GM18873 (cell line): ENCODE measurements around the gene SMAD6.

Experiments used
- ATAC-seq: cut with Tn5 transposase; IDR thresholded peaks from one replicate; pipeline ENCODE4 v1.9.1; 2021; ENCODE audit warnings: mild to moderate bottlenecking, moderate library complexity, moderate number of reproducible peaks; ENCODE audit not compliant: unreplicated experiment, low FRiP score

SMAD6 gene

DNA sequence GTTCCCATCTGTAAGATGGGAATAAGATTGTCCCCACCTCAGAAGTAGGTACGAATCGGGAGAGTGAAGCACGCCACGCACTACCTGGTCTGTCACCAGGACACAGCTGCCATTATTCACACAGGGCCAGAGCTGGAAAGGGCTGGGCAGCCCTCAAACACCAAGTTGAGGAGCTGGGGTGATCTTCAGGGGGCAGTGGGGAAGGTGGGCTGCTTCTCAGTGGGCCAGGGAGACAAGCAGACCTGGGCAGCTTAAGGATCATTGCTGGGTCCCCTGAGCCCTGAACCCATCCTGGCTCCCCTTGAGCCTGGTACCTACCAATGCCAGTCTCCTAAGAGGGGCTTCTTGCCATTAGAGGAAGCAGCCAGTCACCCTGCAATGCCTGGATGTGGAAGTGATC is 82.1 kb downstream of the SMAD6 start:
- ATAC-seq: no peak

DNA sequence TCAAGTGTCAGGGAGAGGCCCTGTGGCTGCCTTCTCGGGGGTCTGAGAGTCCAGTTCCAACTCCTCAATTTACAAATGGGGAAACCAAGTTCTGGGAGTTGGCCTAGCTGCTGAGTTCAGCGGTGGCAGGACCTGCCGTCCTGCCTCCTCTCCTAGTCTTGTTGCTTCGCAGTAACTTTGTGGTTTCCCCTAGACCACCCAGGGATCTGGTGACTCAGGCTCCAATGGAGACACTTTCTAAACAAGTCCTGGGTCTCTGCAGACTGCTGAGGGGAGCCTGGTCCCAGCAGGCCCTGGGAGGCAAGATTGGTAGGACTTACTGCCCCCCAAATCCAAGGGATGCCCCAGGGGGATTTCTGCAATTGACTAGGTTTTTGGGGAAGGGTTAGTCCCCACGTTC is 83.6 kb downstream of the SMAD6 start:
- ATAC-seq: no peak

DNA sequence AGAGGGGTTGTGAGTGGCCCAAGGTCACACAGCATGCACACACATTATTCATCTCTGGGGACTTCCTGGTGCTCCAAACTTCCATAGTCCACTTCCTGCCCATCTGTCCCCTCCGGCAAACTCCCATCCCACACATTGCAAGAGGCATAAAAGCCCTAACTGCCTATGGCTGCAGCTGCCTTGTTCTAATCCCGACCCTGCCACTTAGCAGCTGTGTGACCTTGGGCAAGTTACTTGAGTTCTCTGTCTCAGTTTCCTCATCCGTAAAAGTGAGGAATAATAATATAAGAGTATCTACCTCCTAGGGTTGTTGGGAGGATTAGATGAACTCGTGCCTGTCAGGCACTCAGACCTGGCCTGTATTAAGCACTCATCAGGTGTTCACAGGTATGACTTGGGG is 84.2 kb downstream of the SMAD6 start:
- ATAC-seq: no peak

DNA sequence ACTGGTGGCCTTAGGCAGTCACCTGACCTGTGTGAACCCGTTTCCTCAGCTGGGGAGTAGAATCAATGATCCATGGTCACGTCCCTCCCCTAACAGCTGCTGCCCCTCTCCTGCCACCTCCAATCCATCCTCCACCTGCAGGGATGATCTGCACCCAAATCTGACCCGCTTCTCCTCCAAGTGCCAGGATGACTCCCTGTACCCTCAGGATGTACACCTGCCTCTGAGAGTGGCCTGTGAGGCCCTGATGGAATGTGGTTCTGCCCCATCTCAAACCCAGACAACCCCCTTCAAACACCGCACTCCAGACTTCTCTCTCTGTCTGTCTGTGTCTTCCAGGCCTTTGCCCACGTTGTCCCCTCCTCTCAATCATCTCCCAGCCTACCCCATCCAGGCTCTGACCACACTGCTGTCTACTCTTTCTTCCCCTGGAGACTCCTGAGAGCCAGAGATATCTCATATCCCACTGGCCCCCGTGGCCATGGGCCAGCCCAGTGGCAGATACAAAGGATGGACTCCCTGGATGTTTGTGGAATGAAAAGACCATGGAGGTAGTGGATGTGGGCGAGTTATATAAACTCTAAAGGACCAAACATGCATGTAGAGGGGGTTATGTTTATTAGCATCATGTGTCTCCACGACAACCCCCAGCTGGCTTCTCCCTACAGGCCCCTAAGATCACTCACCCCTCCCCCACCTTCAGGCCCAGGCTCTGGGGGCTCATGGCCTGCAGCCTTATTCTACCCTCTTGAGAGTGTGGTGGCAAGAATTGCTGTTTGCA is 84.9 kb downstream of the SMAD6 start:
- no peak for ATAC-seq

DNA sequence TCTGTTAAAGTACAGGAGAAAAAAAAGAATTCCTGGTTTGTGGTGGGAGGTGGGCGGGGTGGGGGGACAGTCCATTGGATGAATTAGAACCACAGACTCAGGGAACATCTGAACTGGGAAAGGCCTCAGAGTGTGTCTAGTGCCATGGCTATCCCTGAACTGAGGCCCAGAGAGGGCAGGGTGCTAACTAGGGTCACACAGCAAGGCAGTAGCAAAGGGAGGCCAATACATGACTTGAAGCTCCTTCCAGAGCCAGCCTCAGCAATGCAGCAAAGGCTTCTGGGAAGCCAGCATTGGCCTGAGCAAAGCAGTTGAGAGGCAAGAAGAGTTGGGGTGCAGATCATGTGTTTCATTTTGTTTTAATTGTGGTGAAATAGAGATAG is 85.4 kb downstream of the SMAD6 start:
- ATAC-seq: no peak

DNA sequence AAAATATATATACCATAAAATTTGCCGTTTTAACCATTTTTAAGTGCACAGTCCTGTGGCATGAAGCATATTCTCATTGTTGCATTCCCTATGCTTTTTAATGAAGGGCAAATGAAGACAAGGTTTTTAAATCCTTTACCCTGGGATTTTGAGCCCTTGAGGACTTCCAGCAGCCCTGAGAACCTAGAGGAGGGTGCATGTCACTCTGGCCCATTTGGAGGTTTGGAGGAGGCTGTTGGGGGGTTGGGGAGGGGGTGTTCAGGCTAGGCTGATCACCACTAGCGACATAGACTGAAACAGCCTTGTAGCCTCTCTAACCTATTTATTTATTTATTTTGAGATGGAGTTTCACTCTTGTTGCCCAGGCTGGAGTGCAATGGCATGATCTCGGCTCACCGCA is 86.0 kb downstream of the SMAD6 start:
- ATAC-seq: no peak

DNA sequence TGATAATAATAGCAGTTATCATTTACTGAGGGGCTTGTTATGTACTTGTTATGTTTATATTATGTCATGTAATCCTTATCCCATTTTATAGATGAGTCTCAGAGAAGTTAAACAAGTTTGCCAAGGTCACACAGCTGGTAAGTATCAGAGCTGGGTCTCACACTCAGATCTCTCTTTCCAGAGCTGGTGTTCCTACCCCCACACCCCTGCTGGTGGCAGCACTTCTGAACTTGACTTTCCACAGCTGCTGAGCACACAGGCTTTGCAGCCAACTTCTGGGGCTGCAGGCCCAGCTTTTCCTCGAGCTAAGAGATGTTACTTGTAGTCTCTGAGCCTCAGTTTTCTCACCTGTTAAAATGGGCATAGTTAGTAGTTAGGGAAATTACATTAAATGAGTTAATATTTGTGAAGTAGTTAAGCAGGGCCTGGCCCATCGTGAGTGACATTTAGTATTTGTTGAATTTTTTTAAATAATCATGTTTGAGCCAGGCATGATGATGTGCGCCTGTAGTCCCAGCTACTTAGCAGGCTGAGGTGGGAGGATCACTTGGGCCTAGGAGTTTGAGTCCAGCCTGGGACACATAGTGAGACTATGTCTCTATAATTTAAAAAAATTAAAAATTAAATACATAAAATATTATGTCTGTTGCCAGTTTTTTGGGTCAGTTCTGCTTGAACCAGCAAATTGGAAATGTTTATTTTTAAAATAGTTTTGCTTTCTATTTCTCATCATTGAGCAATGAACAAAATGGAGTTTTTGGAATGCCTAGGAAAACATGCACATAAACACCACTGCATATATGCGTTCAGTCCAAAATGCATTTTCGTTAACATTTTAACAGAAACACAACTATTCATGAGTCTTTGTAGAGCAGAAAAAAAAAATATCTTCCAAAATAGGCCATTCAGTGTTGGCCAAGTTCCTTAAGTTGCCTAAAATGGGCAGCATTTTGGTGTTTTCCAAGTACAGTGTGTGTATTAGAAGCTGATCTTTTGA is 87.3 kb downstream of the SMAD6 start:
- no peak for ATAC-seq

DNA sequence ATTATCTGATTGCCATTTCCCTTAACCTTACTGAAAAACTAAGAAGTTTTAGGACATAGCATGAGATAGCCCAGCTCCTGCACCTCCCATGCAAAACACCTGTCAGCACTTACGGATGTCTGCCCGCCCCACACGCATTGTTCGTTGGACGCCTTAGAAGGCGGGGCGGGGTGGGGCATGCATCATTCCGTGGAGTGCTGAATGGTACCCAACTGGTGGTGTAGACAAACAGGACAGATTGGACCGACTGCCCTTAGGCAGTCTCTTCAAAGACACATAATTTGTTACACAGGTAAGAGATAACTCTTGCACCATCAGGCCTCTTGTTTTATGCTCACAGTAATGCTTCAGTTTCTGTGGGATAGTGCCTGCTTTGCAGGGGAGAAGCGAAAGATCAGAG is 93.8 kb downstream of the SMAD6 start:
- no peak for ATAC-seq

DNA sequence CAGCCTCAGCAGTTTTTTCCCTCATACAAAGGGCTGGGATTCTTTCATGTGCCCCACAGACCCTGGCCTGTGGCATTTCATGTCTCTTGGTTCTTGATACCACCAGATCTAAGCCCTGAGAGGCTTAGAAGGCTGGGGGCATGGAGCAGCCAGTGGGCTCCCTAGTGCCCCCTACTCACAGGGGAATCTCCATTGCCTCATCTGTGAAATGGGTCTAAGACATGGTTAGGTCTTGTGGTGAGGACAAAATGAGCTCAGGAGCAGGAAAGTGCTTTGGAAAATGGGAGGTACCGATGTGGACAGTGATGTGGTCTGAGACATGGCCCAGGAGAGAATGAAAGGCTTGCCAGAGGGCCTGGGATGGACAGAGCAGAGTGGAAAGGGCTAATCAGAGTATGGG is 94.3 kb downstream of the SMAD6 start:
- ATAC-seq: no peak

DNA sequence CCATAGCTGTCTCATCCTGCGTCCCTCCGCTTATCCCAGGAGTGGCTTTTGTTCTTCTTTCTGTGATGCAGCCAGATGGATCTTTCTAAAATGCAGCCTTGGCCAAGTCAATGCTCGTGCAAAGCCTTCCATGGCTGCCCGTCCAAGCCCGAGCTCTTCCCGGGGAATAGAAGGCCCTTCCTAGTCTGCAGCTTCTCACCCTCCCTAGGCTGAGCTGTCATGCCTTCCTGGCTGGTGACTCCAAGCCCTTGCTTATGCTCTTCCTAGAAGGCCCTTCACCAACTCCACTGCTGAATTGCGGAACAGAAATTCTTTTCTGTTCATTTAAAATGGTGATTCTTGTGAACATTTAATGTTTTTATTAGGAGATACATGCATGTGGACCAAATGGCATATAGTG is 95.9 kb downstream of the SMAD6 start:
- no peak for ATAC-seq

DNA sequence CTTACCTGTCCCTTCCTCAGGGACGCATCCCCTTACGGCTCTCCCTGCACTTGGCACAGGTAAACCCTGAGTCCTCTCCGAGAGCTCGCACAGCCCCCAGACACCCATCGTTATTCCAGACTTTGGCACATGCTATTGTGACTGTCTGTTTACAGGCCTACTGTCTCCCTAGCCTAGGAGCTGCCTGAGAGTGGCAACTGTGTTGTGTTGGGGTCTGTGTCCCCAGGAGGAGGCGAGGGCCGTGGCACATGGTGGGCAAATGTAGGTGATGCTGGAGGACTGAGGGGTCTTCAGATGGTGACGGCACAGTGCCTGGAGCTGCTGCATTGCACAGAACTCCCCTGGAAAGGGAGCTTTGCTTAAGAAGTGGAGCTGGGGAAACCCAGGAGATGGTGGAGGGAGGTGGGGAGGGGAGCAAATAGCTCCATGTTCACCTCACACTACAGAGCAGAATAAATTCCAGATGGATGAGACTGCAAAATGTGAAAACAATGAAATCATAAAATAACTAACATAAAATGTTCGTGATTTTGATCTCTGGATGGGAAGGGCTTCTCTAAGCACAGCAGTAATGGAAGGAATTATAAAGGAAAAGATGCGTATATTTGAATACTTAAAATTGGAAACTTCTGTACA is 96.5 kb downstream of the SMAD6 start:
- ATAC-seq: no peak

DNA sequence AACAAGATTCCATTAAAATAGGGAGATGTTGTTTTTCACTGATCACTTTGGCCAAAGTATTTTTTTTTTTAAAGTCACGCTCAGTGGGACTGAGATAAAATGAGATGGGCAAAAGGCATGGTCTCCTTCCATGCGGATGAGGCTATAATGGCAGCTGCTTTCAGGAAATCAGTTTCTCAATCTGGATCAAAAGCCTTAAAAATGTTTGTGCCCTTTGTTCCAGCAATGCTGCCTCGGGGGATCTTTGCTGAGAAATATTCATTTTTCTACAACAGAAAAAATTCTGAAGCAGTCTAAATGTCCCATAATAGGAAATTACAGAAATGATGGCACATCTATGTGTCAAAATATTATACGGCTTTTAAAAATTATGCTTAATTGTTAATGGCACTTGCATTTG is 97.2 kb downstream of the SMAD6 start:
- no peak for ATAC-seq

DNA sequence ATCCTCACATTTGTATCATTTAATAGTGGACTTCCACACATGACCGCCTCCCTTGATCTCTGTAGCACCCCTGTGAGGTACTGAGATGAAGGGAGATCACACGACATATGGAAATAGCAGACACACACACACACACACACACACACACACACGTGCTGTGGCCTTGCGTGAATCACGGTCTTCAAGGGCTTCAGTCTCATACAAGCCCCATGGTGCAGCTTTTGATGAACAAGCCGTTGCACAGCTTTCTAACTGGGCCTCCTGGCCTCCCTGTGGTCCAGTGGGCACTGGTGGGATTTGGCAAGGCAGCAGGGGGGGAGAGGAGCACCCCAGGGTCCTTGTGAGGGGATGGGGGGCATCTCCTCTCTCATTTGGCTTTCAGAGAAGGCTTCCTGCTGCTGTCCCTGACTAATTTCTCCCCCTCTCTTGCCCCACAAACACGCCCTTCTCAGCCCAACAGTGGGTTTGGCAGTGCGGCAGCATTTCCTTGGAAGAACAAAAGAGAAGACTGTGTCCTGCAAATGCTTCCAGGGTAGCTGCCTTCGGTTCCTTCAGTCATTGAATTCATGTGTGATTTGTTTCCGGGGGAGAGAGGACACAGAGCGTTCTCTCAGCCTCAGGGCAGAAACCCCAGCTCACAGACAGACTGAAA is 98.7 kb downstream of the SMAD6 start:
- ATAC-seq: no peak

DNA sequence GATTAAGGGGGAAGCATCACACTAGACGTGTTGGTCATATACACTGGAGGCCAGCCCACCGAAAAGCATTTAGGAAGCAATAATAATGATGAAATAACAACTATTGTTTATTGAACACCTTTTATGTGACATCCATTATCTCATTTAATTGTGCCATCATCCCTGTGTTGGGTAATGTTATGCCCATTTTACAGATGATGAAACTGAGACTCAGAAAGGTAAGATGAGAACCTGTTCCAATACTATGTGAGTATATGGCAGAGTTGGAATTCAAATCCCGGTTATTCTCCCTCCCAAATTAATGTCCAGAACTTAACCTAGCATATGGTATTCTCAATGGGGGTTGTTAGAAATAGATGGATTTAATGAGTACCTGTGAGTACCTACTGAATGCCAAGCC is 99.2 kb downstream of the SMAD6 start:
- ATAC-seq: no peak

DNA sequence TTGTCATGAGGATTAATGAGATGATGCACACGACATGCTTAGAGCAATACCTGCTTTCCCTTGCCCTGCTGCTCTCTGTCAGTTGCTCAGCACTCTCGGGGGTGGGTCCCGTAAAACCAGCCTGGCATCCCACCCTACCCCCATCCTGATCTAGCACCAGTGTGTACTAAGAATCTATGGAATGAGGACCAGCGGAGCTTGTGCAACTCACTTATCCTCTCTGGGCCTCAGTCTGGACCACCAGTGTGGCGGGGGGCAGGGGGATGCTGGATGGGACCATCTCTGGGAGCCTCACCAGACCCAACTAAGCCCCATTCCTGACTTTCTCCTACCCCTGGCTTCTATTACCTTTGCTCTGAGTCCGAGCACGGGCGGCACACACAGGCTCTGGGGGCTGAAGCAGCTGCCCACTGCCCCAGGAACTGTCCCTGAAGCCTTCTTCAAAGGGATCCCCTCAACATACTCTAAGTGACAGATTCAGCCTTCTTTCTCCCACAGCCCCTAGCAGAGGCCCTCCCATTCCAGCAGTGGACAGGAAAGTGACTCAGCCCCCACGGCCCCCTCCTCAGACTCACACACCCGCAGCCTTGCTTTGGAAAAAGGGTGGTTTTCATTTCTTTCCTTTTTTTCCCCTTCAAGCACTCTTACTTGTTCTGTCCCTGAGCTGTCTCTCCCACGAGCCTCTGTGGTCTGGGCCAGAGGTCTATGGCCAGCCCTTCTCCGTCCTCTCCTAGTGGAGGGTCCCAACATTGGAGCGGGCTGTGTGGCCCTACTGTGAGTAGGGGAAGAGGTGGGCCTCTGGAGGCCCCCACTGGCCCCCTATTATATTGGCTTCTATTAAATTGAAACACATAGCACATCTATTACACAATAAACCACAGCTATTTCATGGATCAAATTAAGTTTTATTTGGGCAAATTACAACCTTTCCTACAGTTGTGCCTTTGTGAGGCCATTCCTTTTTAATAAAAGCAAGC is 100.3 kb downstream of the SMAD6 start:
- no peak for ATAC-seq

DNA sequence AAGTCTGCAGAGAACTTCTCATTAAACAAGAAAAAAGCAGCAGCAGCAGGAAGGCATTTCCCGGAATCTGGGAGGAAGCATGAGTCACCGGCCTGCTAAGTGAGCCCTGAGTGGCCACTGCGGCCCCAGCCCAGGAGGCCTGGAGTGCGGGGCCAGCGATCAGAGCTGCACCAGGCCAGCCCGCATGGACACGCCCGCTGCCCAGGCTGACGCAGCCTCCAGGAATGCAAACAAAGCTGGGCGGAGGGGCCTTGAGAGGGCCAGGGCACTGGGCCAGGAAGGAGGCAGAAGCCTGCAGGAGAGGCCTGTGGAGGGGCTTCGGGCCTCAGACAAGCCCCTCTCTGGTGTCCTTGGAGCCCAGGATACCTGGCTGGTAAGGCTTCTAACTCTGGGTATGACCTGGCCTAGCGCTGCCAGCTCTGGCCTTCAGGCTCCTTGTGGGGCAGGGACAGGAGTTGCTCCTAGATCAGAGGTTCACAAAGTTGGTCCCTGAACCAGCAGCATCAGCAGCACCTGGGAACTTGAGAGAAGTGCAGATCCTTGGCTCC is 101.2 kb downstream of the SMAD6 start:
- ATAC-seq: no peak

DNA sequence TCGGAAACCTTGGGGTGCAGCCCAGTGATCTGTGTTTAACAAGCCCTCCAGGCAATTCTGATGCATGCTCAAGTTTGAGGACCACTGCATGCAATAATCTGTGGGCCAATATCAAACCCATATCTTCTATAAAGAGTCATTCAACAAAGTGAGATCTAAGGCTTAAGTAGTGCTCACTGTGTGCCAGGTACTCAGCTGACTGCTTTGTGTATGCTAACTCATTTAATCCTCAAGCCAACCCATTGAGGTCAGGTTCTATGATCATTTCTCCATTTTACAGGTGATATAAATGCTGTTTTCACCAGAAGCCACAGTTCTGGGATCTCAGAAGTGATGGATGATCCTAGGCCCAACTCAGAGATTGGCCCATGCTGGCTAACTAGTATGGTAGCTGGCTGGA is 101.7 kb downstream of the SMAD6 start:
- ATAC-seq: no peak

DNA sequence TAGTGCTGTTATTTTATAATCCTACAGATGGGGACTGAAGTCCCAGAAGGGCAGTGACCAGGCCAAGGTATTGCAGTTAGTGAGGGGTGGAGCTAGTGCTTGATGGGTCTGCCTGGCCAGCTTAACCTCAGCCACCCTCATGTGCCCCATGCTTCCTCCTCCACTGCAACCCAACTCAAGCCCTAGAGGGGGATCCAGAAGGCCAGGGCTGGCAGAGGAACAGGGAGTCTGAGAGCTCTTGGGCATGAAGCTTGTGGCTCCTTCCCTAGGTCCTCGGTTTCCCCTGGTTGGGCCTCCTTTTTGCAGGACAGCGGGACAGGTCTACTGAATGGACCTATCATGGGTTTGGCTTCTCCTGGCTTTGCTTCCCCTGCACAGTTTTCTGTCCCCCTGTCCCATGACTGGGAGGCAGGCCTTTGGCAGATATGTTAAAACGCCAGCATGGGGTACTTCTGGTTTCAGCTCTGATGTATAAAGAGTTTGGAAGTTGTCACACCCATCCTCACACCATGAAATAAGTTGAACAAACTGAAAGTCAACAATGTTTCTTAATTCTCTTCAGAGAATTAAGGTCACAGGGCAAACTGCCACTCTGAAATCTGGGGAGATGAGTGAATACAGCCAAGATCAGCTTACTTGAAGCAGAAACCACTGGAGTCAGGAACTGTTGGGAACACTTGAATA is 103.3 kb downstream of the SMAD6 start:
- no peak for ATAC-seq
